GM12878 (cell line): ENCODE results near the gene LMNTD2. TPM values are rescaled to one million over a fixed set of nuclear protein-coding genes. Genes with fewer than 3 reads are reported as not detected.

Source experiments
- ATAC-seq: fragments of 200-7000 bp; cut with Tn5 transposase; 3 replicates; pipeline ENCODE4 v1.9.1; 2020; ENCODE audit warnings: mild to moderate bottlenecking, moderate library complexity
- BruUV-seq: library from RNA; stranded (reverse); fragments of 400-500 nt; replicated peaks from 2 replicates; lab custom pipeline; 2021; lab: Mats Ljungman, UMichigan
- CTCF ChIA-PET: fragments of 300-600 bp; sonication (Branson Sonifier 250); formaldehyde crosslinking; extraction: SDS; loops from one replicate; lab custom pipeline; 2021; ENCODE audit warnings: inconsistent platforms; lab: Yijun Ruan, JAX
- POLR2A ChIA-PET: fragments of 350-600 bp; formaldehyde crosslinking; extraction: SDS; loops from one replicate; lab custom pipeline; 2021; ENCODE audit warnings: inconsistent platforms; lab: Charles Lee
- RAD21 ChIA-PET: fragments of 300-600 bp; sonication (Branson Sonifier 250); formaldehyde crosslinking; loops from one replicate; lab custom pipeline; 2023; ENCODE audit warnings: antibody characterized with exemption; ENCODE audit not compliant: unreplicated experiment; lab: Charles Lee
- SMC1A ChIA-PET: fragments of 300-600 bp; sonication (Branson Sonifier 250); formaldehyde crosslinking; loops from one replicate; lab custom pipeline; 2023; ENCODE audit not compliant: unreplicated experiment, uncharacterized antibody; lab: Charles Lee
- DNase-seq: peaks from one replicate; pipeline ENCODE4 v3.0.0-alpha.2; 2011; ENCODE audit warnings: low read depth, low spot score
- FAIRE-seq: peaks from 3 replicates; lab custom pipeline; 2011; peaks lifted over from hg19 to GRCh38; lab: Jason Lieb, UNC
- H2AFZ ChIP-seq: 2 replicates; pipeline ENCODE4 v1.6.0; 2011; ENCODE audit warnings: low read depth, low read length, control low read depth; ENCODE audit not compliant: control insufficient read depth
- H3K27ac ChIP-seq: 2 replicates; pipeline ENCODE4 v1.5.1; 2011; ENCODE audit warnings: control low read depth; ENCODE audit not compliant: control insufficient read depth, insufficient read depth
- H3K27me3 ChIP-seq, 2 experiments: replicated peaks in 1 of 2; 2 replicates each; pipeline versions ENCODE4 v1.6.0 to v1.6.1; 2011; ENCODE audit warnings: low read length in 1 of 2; ENCODE audit not compliant: control insufficient read depth in 2 of 2, insufficient read depth in 2 of 2
- H3K36me3 ChIP-seq, 2 experiments: 2 replicates each; pipeline ENCODE4 v1.5.1; 2011; ENCODE audit warnings: low read length in 1 of 2; ENCODE audit not compliant: control insufficient read depth in 2 of 2, insufficient read depth in 2 of 2
- H3K4me1 ChIP-seq: 2 replicates; pipeline ENCODE4 v1.6.1; 2011; ENCODE audit warnings: mild to moderate bottlenecking, low read length, moderate library complexity, mixed read lengths; ENCODE audit not compliant: control insufficient read depth, insufficient read depth
- H3K4me2 ChIP-seq: 2 replicates; pipeline ENCODE4 v1.6.0; 2011; ENCODE audit warnings: control low read depth; ENCODE audit not compliant: control insufficient read depth, insufficient read depth
- H3K4me3 ChIP-seq: fragments of 200-600 bp; sonication (generic); 2 replicates; pipeline ENCODE4 v1.5.1; 2016
- H3K79me2 ChIP-seq: 2 replicates; pipeline ENCODE4 v1.6.0; 2011; ENCODE audit warnings: low read length; ENCODE audit not compliant: control insufficient read depth, insufficient read depth
- H3K9ac ChIP-seq: 2 replicates; pipeline ENCODE4 v1.8.0; 2011; ENCODE audit warnings: low read length, control low read depth, mixed read lengths; ENCODE audit not compliant: control insufficient read depth, insufficient read depth
- H3K9me3 ChIP-seq: replicated peaks from 3 replicates; pipeline ENCODE4 v1.5.1; 2011; ENCODE audit warnings: mild to moderate bottlenecking, low read length; ENCODE audit not compliant: control insufficient read depth, insufficient read depth
- H4K20me1 ChIP-seq: 2 replicates; pipeline ENCODE4 v1.6.0; 2011; ENCODE audit not compliant: control insufficient read depth, insufficient read depth
- CEBPB ChIP-seq, 2 experiments: fragments of 150-350 bp in 1 of 2; IDR thresholded peaks; 2 replicates each; pipeline ENCODE4 v1.6.1; 2012 to 2014; ENCODE audit warnings: low read depth in 2 of 2, low read length in 2 of 2, borderline replicate concordance in 1 of 2, inconsistent platforms in 1 of 2
- MEF2B ChIP-seq: fragments of 450-650 bp; IDR thresholded peaks from 2 replicates; pipeline ENCODE4 v1.6.1; 2018; ENCODE audit warnings: mild to moderate bottlenecking, moderate library complexity; ENCODE audit not compliant: partially characterized antibody, poor library complexity, severe bottlenecking
- PML ChIP-seq: IDR thresholded peaks from 2 replicates; pipeline ENCODE4 v1.6.1; 2012; ENCODE audit warnings: low read length, inconsistent platforms
- SMC3 ChIP-seq: IDR thresholded peaks from 2 replicates; pipeline ENCODE4 v1.6.1; 2011; ENCODE audit warnings: low read length, improper control_type of control experiment, borderline replicate concordance
- WGBS: methylation state at CpG from one replicate; pipeline ENCODE4 v1.1.6; 2016; ENCODE audit warnings: low lambda C conversion rate; ENCODE audit not compliant: insufficient replicate concordance, insufficient coverage; ENCODE audit errors: missing lambda C conversion rate; 5-methylcytosine and 5-hydroxymethylcytosine counted together
- in situ Hi-C: fragments of 300-500 bp; cut with MboI; formaldehyde crosslinking; loops from 9 replicates; pipeline ENCODE4 v1.14.3; 2018; ENCODE audit warnings: mixed read lengths
- intact Hi-C: fragments of 100-400 bp; cut with micrococcal nuclease; formaldehyde crosslinking; loops from one replicate; pipeline ENCODE4 v1.14.2; 2022; ENCODE audit not compliant: unreplicated experiment
- polyA plus RNA-seq, 11 experiments: library from polyadenylated mRNA; depleted of rRNA in 4 of 11; unstranded in 6 of 11; stranded (reverse) in 5 of 11; fragments of >200 nt; fragmentation: Nextera tagmentation in 4 of 11; fragmentation: Illumina TruSeq in 1 of 11; extraction: Ambion mirVana in 4 of 11; extraction: Trizol in 1 of 11; gene quantifications; 1 replicate in 1 of 11; 2 replicates in 10 of 11; pipeline versions ENCODE4 v1.2.1 to v1.2.3, GENCODE V29; 2011 to 2016; ENCODE audit warnings: inconsistent platforms in 2 of 11, missing spikeins in 2 of 11, low read depth in 1 of 11
- total RNA-seq, 4 experiments: library from RNA; depleted of rRNA in 3 of 4; stranded (reverse); fragments of >200 nt in 3 of 4; fragmentation: Illumina TruSeq in 1 of 4; extraction: Trizol in 1 of 4; gene quantifications; 2 replicates each; pipeline versions ENCODE4 v1.2.1 to v1.2.3, GENCODE V29; 2013 to 2021
- TF ChIP-seq, protein P1 (sequence below): IDR thresholded peaks from 2 replicates; pipeline ENCODE4 v1.6.1; 2011; ENCODE audit warnings: borderline replicate concordance, low read depth, mild to moderate bottlenecking, moderate library complexity, mixed read lengths, low read length; ENCODE audit not compliant: insufficient read depth; ENCODE audit errors: extremely low read length
- TF ChIP-seq, protein P2 (sequence below): fragments of 450-650 bp; IDR thresholded peaks from 2 replicates; pipeline ENCODE4 v1.6.1; 2017; ENCODE audit warnings: mild to moderate bottlenecking

The LMNTD2 gene
- total and polyA plus RNA-seq, 10 of the 15 experiments (the other 5 are each of a cell fraction or from before 2014, with no cell fraction given): 0.22 to 4.1 (median 1.3) TPM; not detected in 2

DNA sequence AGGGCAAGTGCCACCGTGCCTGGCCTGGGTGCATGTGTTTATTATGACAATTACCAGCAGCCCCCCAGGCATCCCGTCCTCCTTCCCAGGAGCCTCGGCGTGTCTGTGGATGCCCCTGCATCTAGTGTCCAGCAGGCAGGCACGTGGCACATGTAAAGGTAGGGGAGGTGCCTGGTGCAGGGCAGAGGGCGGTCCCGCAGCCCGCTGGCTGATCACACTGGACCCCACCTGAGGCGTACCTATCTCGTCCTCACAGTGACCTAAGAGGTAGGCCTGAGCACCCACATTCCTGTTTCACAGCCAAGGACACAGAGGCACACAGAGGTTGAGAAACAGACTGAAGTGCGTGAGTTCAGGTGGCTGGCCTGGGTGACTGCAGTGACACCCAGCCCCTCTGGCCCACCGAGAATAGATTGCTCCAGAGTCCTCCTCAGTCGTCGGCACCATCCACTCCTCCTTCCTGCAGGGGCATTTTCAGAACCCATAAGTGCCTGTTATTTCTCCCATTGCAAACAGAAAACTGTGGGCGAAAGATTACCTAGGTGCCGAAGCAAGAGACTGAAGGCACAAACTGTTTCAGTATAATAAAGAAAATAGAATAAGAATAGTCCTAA lies 12.7 kb upstream of the LMNTD2 start (continued):
- TF ChIP-seq SMC3 (no peak), MEF2B (no peak), CEBPB (IDR thresholded peaks at IDR 0.05; ENCODE audit: borderline replicate concordance in 1 of 2, low read depth in 2 of 2, low read length in 2 of 2) (no peak), PML (no peak)

DNA sequence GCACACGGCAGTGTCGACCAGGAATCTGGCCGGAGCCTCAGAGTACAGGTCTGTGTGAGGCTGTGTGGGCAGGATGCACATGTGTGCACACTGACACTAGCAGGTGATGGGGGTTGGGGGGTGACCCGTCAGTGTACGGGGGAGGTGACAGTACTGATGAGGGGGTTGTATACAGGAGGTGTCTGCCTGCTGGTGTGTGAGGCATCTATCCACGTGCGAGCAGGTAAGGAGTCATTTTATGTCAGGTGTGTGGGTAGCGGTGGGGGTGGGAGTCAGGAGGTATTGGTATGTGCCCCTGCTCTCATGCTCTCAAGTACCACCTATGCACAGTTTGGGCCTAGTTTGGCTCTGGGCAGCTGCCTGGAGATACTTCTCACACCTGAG lies 11.3 kb upstream of the LMNTD2 start:
- RAD21 ChIA-PET: no interaction called here
- peaks cover 23% of the 10 kb centered on the region for H3K79me2 ChIP-seq
- intact Hi-C loops: no loop called here
- peaks cover 0 to 4% of the 10 kb centered on the region in 2 experiments; a peak in 2 of 4 replicates for H3K36me3 ChIP-seq
- no peaks in the 10 kb centered on the region for H3K9me3 ChIP-seq
- in situ Hi-C loops: no loop called here
- BruUV-seq: no TSS peak
- 63% methylated on average over 8 of the region's 8 CpGs for WGBS
- no peak overlapping the region for H3K4me2 ChIP-seq
- peaks cover 0 to 3% of the 10 kb centered on the region in 2 experiments; a peak in 2 of 4 replicates for H3K27me3 ChIP-seq
- H2AFZ ChIP-seq: no peak overlapping the region
- ATAC-seq (no peak), DNase-seq (no peak), FAIRE-seq (no peak)
- H3K4me1 ChIP-seq: peaks cover 18% of the 10 kb centered on the region
- CTCF ChIA-PET: no interaction called here
- no peak overlapping the region for H3K27ac ChIP-seq
- POLR2A ChIA-PET: no interaction called here
- SMC1A ChIA-PET: no interaction called here
- no peak overlapping the region for H3K9ac ChIP-seq
- H3K4me3 ChIP-seq: no peak overlapping the region
- H4K20me1 ChIP-seq: no peaks in the 10 kb centered on the region
- TF ChIP-seq, protein P1, sequence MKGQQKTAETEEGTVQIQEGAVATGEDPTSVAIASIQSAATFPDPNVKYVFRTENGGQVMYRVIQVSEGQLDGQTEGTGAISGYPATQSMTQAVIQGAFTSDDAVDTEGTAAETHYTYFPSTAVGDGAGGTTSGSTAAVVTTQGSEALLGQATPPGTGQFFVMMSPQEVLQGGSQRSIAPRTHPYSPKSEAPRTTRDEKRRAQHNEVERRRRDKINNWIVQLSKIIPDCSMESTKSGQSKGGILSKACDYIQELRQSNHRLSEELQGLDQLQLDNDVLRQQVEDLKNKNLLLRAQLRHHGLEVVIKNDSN: peak; percentile 9
- TF ChIP-seq, protein P2, sequence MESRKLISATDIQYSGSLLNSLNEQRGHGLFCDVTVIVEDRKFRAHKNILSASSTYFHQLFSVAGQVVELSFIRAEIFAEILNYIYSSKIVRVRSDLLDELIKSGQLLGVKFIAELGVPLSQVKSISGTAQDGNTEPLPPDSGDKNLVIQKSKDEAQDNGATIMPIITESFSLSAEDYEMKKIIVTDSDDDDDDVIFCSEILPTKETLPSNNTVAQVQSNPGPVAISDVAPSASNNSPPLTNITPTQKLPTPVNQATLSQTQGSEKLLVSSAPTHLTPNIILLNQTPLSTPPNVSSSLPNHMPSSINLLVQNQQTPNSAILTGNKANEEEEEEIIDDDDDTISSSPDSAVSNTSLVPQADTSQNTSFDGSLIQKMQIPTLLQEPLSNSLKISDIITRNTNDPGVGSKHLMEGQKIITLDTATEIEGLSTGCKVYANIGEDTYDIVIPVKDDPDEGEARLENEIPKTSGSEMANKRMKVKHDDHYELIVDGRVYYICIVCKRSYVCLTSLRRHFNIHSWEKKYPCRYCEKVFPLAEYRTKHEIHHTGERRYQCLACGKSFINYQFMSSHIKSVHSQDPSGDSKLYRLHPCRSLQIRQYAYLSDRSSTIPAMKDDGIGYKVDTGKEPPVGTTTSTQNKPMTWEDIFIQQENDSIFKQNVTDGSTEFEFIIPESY: no peak
